OCI-LY3 (cell line): ENCODE results near the gene RAB20.

ENCODE experiments used
- H2AFZ ChIP-seq: fragments of 200-600, 300-600 bp; shearing (Covaris generic); 2 replicates; pipeline ENCODE4 v1.6.0; 2014; ENCODE audit warnings: antibody characterized with exemption, low read depth, low read length
- H3K27ac ChIP-seq: fragments of 200-600, 300-600 bp; sonication (generic); 2 replicates; pipeline ENCODE4 v1.5.1; 2014; ENCODE audit warnings: mild to moderate bottlenecking, low read length, moderate library complexity, mixed read lengths
- H3K27me3 ChIP-seq: fragments of 200-600, 300-600 bp; sonication (generic); 2 replicates; pipeline ENCODE4 v1.6.1; 2014; ENCODE audit warnings: low read depth, low read length, mixed read lengths
- H3K36me3 ChIP-seq: fragments of 200-600, 300-600 bp; sonication (generic); replicated peaks from 2 replicates; pipeline ENCODE3; 2014; ENCODE audit warnings: low read depth, low read length, mixed read lengths
- H3K4me1 ChIP-seq: fragments of 300-600, 200-600 bp; sonication (generic); 2 replicates; pipeline ENCODE4 v1.6.1; 2014; ENCODE audit warnings: low read length, mixed read lengths
- H3K4me2 ChIP-seq: fragments of 200-600, 300-600 bp; sonication (generic); 2 replicates; pipeline ENCODE4 v1.6.1; 2014; ENCODE audit warnings: low read length, mixed read lengths
- H3K4me3 ChIP-seq: fragments of 300-600, 200-600 bp; sonication (generic); 2 replicates; pipeline ENCODE4 v1.5.1; 2014; ENCODE audit warnings: antibody characterized with exemption, mild to moderate bottlenecking, low read length, moderate library complexity
- H3K79me2 ChIP-seq: fragments of 300-600, 200-600 bp; shearing (Covaris generic); 2 replicates; pipeline ENCODE4 v1.6.1; 2014; ENCODE audit warnings: mild to moderate bottlenecking, low read length, mixed read lengths
- H3K9ac ChIP-seq: fragments of 300-600, 200-600 bp; shearing (Covaris generic); 2 replicates; pipeline ENCODE4 v1.6.0; 2014; ENCODE audit warnings: mild to moderate bottlenecking, low read length, moderate library complexity
- H3K9me3 ChIP-seq: fragments of 200-600, 300-600 bp; shearing (Covaris generic); 2 replicates; pipeline ENCODE4 v1.6.1; 2014; ENCODE audit warnings: low read length, mixed read lengths; ENCODE audit not compliant: insufficient read depth
- H4K20me1 ChIP-seq: fragments of 200-600, 300-600 bp; sonication (generic); 2 replicates; pipeline ENCODE4 v1.6.1; 2016; ENCODE audit warnings: low read length, mixed read lengths; ENCODE audit not compliant: insufficient read depth
- CTCF ChIP-seq: fragments of 200-600, 300-600 bp; sonication (generic); IDR thresholded peaks from 2 replicates; pipeline ENCODE4 v1.5.1; 2014; ENCODE audit warnings: antibody characterized with exemption, low read length, low read depth
- EZH2phosphoT487 ChIP-seq: fragments of 200-600 bp; shearing (Covaris generic); IDR thresholded peaks from 2 replicates; pipeline ENCODE4 v1.6.1; 2018; ENCODE audit warnings: antibody characterized with exemption, mixed run types, low read depth

RAB20 gene

GRCh38 chr13:110568612-110569011, 7.1 kb upstream of the RAB20 start:
- Histone ChIP-seq H3K4me3 (no peak overlapping the region), H3K4me2 (no peak overlapping the region), H3K27ac (no peak overlapping the region), H3K9ac (no peak overlapping the region), H2AFZ (no peak overlapping the region), H4K20me1 (no peaks in the 10 kb centered on the region; the same call in 1 of the 2 replicates), H3K79me2 (no peaks in the 10 kb centered on the region), H3K36me3 (no peaks in the 10 kb centered on the region), H3K9me3 (no peaks in the 10 kb centered on the region), H3K27me3 (peaks cover 63% of the 10 kb centered on the region), H3K4me1 (peaks cover 6% of the 10 kb centered on the region)
- no peak for TF ChIP-seq CTCF
- TF ChIP-seq EZH2phosphoT487 = no peak

GRCh38 chr13:110566171-110566570, 4.6 kb upstream of the RAB20 start:
- Histone ChIP-seq H2AFZ (no peak overlapping the region), H3K4me3 (no peak overlapping the region), H3K36me3 (no peaks in the 10 kb centered on the region), H3K4me2 (no peak overlapping the region), H3K4me1 (no peaks in the 10 kb centered on the region), H3K9ac (no peak overlapping the region), H3K27ac (no peak overlapping the region), H3K27me3 (peaks cover 53% of the 10 kb centered on the region), H3K79me2 (no peaks in the 10 kb centered on the region), H3K9me3 (no peaks in the 10 kb centered on the region), H4K20me1 (no peaks in the 10 kb centered on the region)
- TF ChIP-seq CTCF = no peak
- no peak for TF ChIP-seq EZH2phosphoT487

GRCh38 chr13:110565296-110565695, 3.8 kb upstream of the RAB20 start:
- Histone ChIP-seq H3K4me3 (no peak overlapping the region), H3K27ac (no peak overlapping the region), H3K9me3 (no peaks in the 10 kb centered on the region), H3K4me2 (no peak overlapping the region), H3K36me3 (no peaks in the 10 kb centered on the region), H3K9ac (no peak overlapping the region), H3K27me3 (peaks cover 54% of the 10 kb centered on the region), H4K20me1 (no peaks in the 10 kb centered on the region), H3K4me1 (no peaks in the 10 kb centered on the region), H2AFZ (no peak overlapping the region), H3K79me2 (no peaks in the 10 kb centered on the region)
- TF ChIP-seq CTCF (peak; percentile 26), EZH2phosphoT487 (no peak)

- Histone ChIP-seq H3K79me2 (no peaks in the 10 kb centered on the region), H3K27ac (no peak overlapping the region), H3K4me3 (no peak overlapping the region), H3K36me3 (no peaks in the 10 kb centered on the region), H3K9ac (no peak overlapping the region), H2AFZ (no peak overlapping the region), H4K20me1 (no peaks in the 10 kb centered on the region), H3K4me2 (no peak overlapping the region), H3K27me3 (peaks cover 60% of the 10 kb centered on the region), H3K9me3 (no peaks in the 10 kb centered on the region), H3K4me1 (no peaks in the 10 kb centered on the region)
- no peak for TF ChIP-seq CTCF
- no peak for TF ChIP-seq EZH2phosphoT487
Measured at GRCh38 chr13:110564472-110564985, 3.0 kb upstream of the RAB20 start.
